C4-2B (cell line): ENCODE results near the gene CHTF18.

Experiments used
- ZFX ChIP-seq: fragments of 450-650 bp; IDR thresholded peaks from 2 replicates; pipeline ENCODE4 v1.6.1; 2017
- TF ChIP-seq, protein P1 (sequence below): fragments of 450-650 bp; conservative IDR thresholded peaks from 2 replicates; pipeline ENCODE4 v1.5.1; 2017; ENCODE audit warnings: mild to moderate bottlenecking

DNA sequence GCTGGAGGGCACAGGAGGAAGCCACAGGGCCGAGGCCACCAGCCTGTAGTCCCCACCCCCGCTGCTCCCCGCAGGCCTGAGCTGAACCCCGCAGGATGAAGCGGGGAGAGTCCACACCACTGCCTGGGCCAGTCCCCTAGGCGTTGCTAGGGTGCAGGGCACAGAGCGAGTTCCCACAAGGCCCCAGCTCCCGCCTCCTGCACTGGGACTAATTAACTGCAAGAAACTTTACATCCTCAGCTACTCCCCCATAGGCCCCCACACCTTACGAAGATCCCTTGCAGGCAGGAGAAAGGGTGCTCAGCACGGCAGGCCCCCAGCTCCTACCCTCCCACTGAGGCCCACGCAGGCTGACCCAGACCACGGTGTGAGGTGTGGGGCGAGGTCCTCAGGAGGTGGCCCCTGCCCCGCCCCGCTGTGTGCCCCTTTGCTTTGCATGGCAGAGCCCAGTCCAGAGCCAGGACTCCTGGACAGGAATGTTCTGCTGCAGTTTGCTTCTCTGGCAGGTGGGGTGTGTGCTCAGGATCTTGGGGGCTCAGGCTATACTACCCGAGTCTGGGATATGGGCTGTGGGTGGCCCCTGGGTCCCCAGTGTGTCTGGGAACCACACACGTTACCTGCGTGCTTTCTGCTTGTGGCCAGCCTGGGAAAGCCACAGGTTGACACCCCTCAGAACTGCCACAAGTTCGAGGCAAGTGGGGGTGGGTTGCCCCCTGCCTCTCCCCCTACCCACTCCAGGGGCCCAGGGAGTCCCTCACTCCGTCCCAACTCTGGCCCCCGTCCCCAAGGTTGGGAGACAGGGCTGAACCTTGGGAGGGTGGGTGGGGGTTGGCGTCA is 10.9 kb downstream of the CHTF18 start:
- TF ChIP-seq, protein P1, sequence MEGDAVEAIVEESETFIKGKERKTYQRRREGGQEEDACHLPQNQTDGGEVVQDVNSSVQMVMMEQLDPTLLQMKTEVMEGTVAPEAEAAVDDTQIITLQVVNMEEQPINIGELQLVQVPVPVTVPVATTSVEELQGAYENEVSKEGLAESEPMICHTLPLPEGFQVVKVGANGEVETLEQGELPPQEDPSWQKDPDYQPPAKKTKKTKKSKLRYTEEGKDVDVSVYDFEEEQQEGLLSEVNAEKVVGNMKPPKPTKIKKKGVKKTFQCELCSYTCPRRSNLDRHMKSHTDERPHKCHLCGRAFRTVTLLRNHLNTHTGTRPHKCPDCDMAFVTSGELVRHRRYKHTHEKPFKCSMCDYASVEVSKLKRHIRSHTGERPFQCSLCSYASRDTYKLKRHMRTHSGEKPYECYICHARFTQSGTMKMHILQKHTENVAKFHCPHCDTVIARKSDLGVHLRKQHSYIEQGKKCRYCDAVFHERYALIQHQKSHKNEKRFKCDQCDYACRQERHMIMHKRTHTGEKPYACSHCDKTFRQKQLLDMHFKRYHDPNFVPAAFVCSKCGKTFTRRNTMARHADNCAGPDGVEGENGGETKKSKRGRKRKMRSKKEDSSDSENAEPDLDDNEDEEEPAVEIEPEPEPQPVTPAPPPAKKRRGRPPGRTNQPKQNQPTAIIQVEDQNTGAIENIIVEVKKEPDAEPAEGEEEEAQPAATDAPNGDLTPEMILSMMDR = no peak
- TF ChIP-seq ZFX = no peak
